Measurements from ENCODE around the gene CEP20.
"Not testable (repeated sequence)": the region's sequence is repeated elsewhere in the genome, so short reads cannot be mapped to it uniquely, and the experiment has no call there.

Gene CEP20

GRCh38 chr16:15857724-15858560, 30.5 kb downstream of the CEP20 start:
- no peak for DNase-seq (ENCODE audit: low read depth)

GRCh38 chr16:15856901-15857698, 31.3 kb downstream of the CEP20 start, which contains the start of gene MYH11:
Gene MYH11 (minus strand): TSS chr16:15857028. CDS start chr16:15838252, 18,776 bp downstream.
- no peak for DNase-seq (ENCODE audit: low read depth)

DNA sequence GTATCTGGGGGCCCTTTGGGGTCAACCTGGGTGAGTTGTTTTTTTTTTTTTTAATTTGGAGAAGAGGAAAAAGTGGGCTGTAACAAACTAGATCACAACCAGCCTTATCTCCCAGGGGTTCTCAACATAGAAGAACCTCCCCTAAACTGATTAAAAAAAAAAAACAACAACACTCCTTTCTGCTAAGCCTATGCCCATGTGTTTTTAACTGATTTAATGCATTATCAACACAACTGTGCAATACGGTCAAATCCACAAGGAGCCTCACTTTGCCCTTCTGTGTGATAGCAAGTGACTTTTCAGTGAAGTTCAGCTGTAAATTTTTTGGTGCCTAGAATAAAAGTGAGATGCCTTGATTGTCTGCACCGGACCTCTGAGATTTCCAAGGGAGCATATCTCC, 32.2 kb downstream of the CEP20 start:
- no peak for DNase-seq (ENCODE audit: low read depth)

- DNase-seq (ENCODE audit: low read depth): no peak
Observed at GRCh38 chr16:15855704-15856003, 32.7 kb downstream of the CEP20 start.

- no peak for DNase-seq (ENCODE audit: low read depth)
Observed at GRCh38 chr16:15854906-15855703, 33.3 kb downstream of the CEP20 start.

- DNase-seq (ENCODE audit: low read depth): no peak
Observed at GRCh38 chr16:15854061-15854460, 34.3 kb downstream of the CEP20 start.

GRCh38 chr16:15853021-15853420, 35.4 kb downstream of the CEP20 start:
- no peak for DNase-seq (ENCODE audit: low read depth)

- DNase-seq (ENCODE audit: low read depth): not testable (repeated sequence)
Observed at GRCh38 chr16:15850555-15850954, 37.8 kb downstream of the CEP20 start.

GRCh38 chr16:15849209-15849981, 39.0 kb downstream of the CEP20 start:
- no peak for DNase-seq (ENCODE audit: low read depth)

GRCh38 chr16:15847611-15848175, 40.7 kb downstream of the CEP20 start:
- DNase-seq (ENCODE audit: low read depth): no peak

GRCh38 chr16:15846510-15846909, 41.9 kb downstream of the CEP20 start:
- no peak for DNase-seq (ENCODE audit: low read depth)

GRCh38 chr16:15843635-15844279, 44.6 kb downstream of the CEP20 start:
- DNase-seq (ENCODE audit: low read depth): no peak

- DNase-seq (ENCODE audit: low read depth): not testable (repeated sequence)
Observed at GRCh38 chr16:15839204-15839603, 49.2 kb downstream of the CEP20 start.

GRCh38 chr16:15837761-15838160, 50.6 kb downstream of the CEP20 start:
- DNase-seq (ENCODE audit: low read depth): no peak

DNA sequence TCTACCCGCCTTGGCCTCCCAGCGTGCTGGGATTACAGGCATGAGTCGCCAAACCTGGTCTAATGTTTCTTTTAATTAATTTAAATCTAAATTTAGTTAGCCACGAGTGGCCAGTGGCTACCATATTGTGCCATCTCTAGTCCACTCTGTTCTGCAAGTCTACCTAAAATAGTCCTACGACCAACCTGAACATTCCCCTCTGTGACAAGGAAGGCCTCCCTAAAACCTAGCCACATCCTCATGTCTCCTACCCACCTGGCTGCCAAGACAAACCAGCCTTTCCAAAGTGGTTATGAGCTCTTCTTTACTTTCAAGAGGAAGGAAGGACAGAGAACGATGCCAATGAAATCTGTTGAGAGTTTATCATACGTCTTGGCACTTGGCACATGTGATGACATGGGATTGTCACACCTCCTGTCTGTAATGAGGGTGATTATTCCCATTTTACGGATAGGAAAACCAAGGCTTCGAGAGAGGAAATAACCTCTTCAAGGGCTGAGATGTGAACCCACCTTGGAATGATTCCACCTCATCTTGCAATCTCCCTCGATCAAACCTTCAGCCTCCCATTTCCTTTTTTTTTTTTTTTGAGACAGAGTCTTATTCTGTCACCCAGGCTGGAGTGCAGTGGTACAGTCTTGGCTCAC, 51.3 kb downstream of the CEP20 start:
- no peak for DNase-seq (ENCODE audit: low read depth)

- DNase-seq (ENCODE audit: low read depth): no peak
Observed at GRCh38 chr16:15836074-15836473, 52.3 kb downstream of the CEP20 start.

DNA sequence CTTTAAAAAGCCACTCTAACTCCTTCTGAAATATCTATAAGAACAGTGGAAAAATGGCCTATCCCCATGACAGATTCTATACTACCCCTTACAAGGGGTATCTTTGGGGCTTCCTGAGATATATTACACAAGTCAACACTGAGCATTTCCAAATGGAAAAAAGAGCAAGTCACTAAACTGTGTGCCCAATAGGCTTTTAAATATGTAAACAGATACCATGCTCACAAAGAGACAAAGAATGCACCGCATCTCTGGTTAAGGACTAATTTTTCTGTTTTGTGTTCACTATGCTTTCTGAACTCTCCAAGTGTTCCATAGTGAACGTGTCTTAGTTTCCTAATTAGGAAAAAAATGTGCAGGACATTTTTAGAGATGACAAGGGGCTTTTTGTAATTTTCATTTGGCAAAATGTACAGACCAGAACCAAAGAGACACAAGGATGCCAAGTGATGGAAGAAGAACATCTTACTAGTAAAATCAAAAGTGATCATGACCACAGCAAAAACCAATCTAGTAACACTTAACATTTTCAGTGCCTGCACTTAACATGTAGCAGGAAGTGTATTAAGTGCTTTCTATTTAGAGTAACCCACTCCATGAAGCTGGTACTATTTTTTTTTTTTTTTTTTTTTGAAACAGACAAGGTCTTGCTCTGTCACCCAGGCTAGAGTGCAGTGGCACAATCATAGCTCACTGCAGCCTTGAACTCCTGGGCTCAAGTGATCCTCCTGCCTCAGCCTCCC, 53.1 kb downstream of the CEP20 start:
- DNase-seq (ENCODE audit: low read depth): no peak

DNA sequence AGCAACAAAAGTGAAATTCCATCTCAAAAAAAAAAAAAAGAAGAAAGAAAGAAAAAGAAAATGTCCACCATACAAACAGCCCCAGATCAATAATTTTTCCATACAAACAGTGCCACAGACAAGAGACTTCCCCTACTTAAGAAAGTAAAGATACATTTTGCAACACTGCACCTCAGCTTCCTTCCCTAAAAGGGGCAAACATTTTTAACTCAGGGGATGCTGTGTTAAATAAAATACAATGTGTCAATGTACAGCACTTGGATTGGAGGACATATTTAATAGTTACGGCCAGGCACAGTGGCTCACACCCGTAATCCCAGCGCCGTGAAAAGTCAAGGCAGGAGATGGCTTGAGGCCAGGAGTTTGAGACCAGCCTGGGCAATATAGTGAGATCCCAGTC, 53.9 kb downstream of the CEP20 start:
- no peak for DNase-seq (ENCODE audit: low read depth)

DNA sequence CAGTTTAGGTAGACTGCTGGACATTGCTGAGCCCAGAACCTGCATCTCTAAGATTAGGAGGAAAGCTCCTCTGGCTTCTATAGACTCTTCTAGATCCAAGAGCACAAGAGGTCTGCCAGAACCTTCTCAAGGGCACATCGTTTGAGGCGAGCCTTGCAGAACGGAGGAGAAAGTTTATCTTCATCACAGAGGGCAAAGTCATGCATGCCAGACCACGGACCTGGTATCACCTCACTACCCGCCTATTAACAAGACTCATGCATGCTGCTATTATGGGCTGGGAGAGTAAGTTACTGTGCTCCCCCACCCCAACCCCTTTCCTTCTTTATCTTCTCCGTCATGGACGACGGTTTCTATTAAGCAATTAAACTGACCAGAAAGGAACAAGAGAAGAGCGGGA, 54.9 kb downstream of the CEP20 start:
- DNase-seq (ENCODE audit: low read depth): no peak

GRCh38 chr16:15832241-15832640, 56.2 kb downstream of the CEP20 start:
- no peak for DNase-seq (ENCODE audit: low read depth)

Measured in activated T-helper 9 cell treated with anti-CD3 and anti-CD28 coated beads, Interleukin-2, amount 50 U/mL, for 16 hours (primary cell).